GM10248 (cell line): Measurements from ENCODE around the gene ZBTB20.
"Not testable (repeated sequence)": the region's sequence is repeated elsewhere in the genome, so short reads cannot be mapped to it uniquely, and the experiment has no call there.

ENCODE experiments used
- CTCF ChIA-PET: fragments of 300-600 bp; sonication (Branson Sonifier 250); formaldehyde crosslinking; extraction: SDS; loops from one replicate; lab custom pipeline; 2021; ENCODE audit warnings: antibody characterized with exemption; lab: Yijun Ruan, JAX
- POLR2A ChIA-PET: fragments of 350-650 bp; sonication (Branson Sonifier 250); formaldehyde crosslinking; extraction: SDS; loops from one replicate; lab custom pipeline; 2020; ENCODE audit warnings: antibody characterized with exemption; lab: Yijun Ruan, JAX
- DNase-seq: peaks from one replicate; pipeline ENCODE4 v3.0.0; 2012; ENCODE audit errors: extremely low spot score
- TF ChIP-seq, protein P1 (sequence below): IDR thresholded peaks from 2 replicates; pipeline ENCODE4 v1.5.1; 2012; ENCODE audit warnings: mild to moderate bottlenecking, low read depth; ENCODE audit errors: extremely low read depth, missing control alignments, control extremely low read depth

ZBTB20 gene

DNA sequence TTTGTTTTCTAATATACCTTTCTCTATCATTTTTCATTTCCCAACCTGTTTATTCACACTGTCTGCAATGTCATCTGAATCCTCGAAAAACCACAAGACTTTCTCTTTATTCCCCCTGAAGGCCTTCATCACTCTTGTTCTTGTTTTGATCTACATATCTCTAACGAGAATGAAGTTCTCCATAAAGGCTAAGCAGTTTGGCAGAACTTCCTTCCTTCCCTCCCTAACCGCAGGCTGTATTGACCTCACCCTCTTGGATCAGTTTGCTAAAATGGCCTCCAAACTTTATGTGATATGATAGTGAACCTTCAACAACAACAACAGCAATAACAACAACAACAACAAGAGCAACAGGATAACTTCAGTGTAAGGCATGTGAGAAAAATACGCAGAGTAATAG, 460.5 kb downstream of the ZBTB20 start:
- CTCF ChIA-PET, result no interaction called here
- TF ChIP-seq, protein P1, sequence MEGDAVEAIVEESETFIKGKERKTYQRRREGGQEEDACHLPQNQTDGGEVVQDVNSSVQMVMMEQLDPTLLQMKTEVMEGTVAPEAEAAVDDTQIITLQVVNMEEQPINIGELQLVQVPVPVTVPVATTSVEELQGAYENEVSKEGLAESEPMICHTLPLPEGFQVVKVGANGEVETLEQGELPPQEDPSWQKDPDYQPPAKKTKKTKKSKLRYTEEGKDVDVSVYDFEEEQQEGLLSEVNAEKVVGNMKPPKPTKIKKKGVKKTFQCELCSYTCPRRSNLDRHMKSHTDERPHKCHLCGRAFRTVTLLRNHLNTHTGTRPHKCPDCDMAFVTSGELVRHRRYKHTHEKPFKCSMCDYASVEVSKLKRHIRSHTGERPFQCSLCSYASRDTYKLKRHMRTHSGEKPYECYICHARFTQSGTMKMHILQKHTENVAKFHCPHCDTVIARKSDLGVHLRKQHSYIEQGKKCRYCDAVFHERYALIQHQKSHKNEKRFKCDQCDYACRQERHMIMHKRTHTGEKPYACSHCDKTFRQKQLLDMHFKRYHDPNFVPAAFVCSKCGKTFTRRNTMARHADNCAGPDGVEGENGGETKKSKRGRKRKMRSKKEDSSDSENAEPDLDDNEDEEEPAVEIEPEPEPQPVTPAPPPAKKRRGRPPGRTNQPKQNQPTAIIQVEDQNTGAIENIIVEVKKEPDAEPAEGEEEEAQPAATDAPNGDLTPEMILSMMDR, result no peak
- POLR2A ChIA-PET, result no interaction called here
- no peak for DNase-seq

DNA sequence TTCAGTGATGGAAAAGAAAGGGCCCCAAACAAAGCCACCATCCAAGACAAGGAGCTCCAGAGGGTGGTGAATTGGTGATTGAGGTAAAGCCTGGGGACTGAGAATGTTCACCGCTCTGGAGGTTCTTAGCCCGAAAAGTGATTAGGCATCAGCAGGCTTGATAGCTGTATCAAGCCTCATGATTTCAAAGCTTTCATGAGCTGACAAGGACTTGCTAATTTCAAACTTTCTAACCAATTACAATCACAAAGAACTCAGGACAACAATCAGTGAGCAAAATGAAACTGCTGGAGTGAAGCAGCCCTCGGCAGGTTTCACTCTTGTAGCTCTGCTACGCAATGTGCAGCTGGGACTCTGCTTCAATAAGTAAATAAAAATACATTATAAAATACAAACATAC, 461.9 kb downstream of the ZBTB20 start:
- no peak for DNase-seq
- CTCF ChIA-PET, result interaction anchor here (1.1 to 1.5 kb wide), 3 partner anchors 8 to 24 kb away, joined by 3 to 6 read pairs (median 3); no protein-coding TSS in a partner anchor
- TF ChIP-seq, protein P1, result no peak
- POLR2A ChIA-PET, result no interaction called here

DNA sequence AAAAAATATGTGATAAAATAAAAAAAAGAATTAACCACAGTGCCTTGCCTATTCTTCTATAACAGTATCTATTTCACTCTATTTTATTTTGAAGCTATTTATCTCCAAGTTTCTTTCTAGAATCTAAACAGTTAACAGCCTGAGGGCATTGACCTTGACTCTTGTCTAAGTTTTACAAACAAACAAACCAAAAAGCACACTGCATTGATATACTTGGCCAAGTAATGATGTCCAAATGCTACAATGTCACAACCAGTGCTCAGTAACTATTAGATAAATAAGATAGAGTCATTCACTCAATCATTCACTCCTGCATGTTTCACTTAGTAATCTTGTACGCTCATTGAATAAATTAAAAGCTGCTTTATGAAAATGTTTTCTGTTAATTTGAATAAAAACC, 466.8 kb downstream of the ZBTB20 start:
- TF ChIP-seq, protein P1, result no peak
- ChIA-PET POLR2A (no interaction called here), CTCF (no interaction called here)
- no peak for DNase-seq

DNA sequence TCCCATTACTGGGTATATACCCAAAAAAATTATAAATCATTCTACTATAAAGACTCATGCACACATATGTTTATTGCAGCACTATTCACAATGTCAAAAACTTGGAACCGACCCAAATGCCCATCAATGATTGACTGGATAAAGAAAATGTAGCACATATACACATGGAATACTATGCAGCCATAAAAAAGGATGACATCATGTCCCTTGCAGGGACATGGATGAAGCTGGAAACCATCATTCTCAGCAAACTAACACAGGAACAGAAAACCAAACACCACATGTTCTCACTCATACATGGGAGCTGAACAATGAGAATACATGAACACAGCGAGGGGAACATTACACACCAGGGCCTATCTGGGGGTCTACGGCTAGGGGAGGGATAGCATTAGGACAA, 467.3 kb downstream of the ZBTB20 start:
- POLR2A ChIA-PET, CTCF ChIA-PET, DNase-seq: not testable (repeated sequence)

DNA sequence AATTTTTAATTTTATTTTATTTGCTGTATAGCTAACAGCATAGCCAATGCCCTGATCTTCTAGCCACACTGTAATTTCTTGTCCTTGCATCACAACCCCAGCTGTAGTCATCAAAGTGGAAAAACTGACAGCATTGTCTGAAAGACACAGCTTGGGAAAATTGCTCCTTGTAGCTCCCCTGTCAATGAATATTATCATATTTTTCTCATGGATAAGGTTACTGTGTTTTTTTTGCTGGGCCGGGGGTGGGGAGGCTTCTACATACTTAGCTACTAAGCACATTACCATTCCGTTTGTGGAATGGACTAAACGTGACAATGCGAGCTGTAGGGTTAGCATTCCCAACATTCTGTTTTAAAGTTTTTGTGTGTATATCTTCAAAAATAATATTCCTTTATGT, 472.0 kb downstream of the ZBTB20 start:
- POLR2A ChIA-PET, result no interaction called here
- TF ChIP-seq, protein P1, result no peak
- CTCF ChIA-PET, result interaction anchor here (1.0 to 1.2 kb wide), 2 partner anchors 20 to 90 kb away, joined by 3 read pairs; no protein-coding TSS in a partner anchor
- DNase-seq, result no peak

DNA sequence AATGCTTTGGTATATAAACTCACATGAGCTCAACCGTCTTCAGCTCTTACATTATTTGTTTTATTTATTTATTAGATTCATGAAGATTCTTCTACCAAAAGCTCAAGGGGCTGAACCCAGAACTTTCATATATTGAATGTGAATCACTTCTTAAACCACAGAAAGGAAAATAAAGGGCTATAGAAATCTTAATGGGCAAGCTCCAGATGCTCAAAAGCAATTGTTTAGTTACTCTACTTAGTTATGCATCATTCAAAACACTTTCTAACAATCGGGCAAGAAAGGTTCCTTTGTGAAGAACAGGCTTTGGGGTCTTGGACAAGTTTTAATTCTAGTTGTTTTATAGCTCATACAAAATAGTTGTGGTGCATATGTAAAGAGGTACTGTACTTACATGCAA, 473.1 kb downstream of the ZBTB20 start:
- TF ChIP-seq, protein P1, result no peak
- CTCF ChIA-PET, result interaction anchor here (1.2 kb wide), 1 partner anchor 21 kb away, joined by 5 read pairs; no protein-coding TSS in a partner anchor
- POLR2A ChIA-PET, result no interaction called here
- no peak for DNase-seq

DNA sequence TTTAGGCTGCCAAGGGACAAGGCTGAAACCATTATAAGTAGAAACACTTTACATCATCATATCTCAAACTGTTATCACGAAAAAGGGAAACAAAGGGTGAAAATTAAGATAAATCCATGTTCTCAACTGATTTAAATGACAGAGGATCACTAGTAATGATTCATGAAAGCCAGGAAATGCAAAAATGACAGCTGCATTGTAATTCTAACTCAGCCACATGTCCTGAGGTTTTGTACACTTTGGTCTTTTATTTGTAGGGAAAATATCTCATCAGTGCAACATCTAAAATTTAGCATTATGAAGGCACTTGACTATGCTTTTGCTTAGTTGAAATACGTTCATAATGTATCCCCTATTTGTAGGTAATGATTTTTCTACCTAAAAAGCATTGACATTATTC, 473.6 kb downstream of the ZBTB20 start:
- CTCF ChIA-PET, result interaction anchor here (1.2 to 1.7 kb wide), 2 partner anchors 12 to 22 kb away, joined by 5 to 6 read pairs; no protein-coding TSS in a partner anchor

More for the DNA sequence above, 473.6 kb downstream of the ZBTB20 start:
- DNase-seq, result no peak
- TF ChIP-seq, protein P1, result no peak
- POLR2A ChIA-PET, result no interaction called here
